H1 (cell line): Measurements from ENCODE around the gene COL10A1.

Experiments used
- ASH2L ChIP-seq: fragments of 200-600, 300-600 bp; sonication (generic); IDR thresholded peaks from one replicate; pipeline ENCODE4 v1.7.1; 2017; ENCODE audit warnings: low read length
- BACH1 ChIP-seq: IDR thresholded peaks from 2 replicates; pipeline ENCODE4 v1.6.1; 2012; ENCODE audit warnings: low read length, improper control_type of control experiment
- CTBP2 ChIP-seq: IDR thresholded peaks from 2 replicates; pipeline ENCODE4 v1.7.0; 2011; ENCODE audit warnings: borderline replicate concordance, mild to moderate bottlenecking, moderate library complexity, mixed read lengths, low read length; ENCODE audit not compliant: insufficient read depth, insufficient read length
- EZH2 ChIP-seq: fragments of 200-600 bp; sonication (generic); IDR thresholded peaks from 2 replicates; pipeline ENCODE4 v1.7.1; 2012; ENCODE audit warnings: low read depth, mild to moderate bottlenecking, moderate library complexity, low read length, inconsistent platforms; ENCODE audit not compliant: severe bottlenecking
- KDM1A ChIP-seq: fragments of 200-600, 300-600 bp; sonication (generic); IDR thresholded peaks from 2 replicates; pipeline ENCODE4 v1.7.1; 2016; ENCODE audit warnings: mild to moderate bottlenecking, low read length, borderline replicate concordance
- MAFK ChIP-seq: IDR thresholded peaks from 2 replicates; pipeline ENCODE4 v1.6.1; 2012; ENCODE audit warnings: low read depth, mild to moderate bottlenecking, improper control_type of control experiment, low read length
- POLR2A ChIP-seq, 2 experiments: IDR thresholded peaks; 1 replicate in 1 of 2; 2 replicates in 1 of 2; pipeline ENCODE4 v1.6.1; 2011; ENCODE audit warnings: low read depth in 2 of 2, low read length in 2 of 2, mild to moderate bottlenecking in 2 of 2; ENCODE audit errors: control extremely low read depth in 1 of 2
- RAD21 ChIP-seq, 2 experiments: IDR thresholded peaks in 1 of 2; conservative IDR thresholded peaks in 1 of 2; 2 replicates each; pipeline ENCODE4 v1.6.1; 2011; ENCODE audit warnings: low read depth in 2 of 2, low read length in 2 of 2, improper control_type of control experiment in 1 of 2, inconsistent platforms in 1 of 2, mild to moderate bottlenecking in 1 of 2, moderate library complexity in 1 of 2
- SP1 ChIP-seq: IDR thresholded peaks from 2 replicates; pipeline ENCODE4 v1.6.1; 2011; ENCODE audit warnings: low read depth, low read length
- SUZ12 ChIP-seq: fragments of 200-600 bp; sonication (generic); IDR thresholded peaks from 2 replicates; pipeline ENCODE4 v1.6.1; 2012; ENCODE audit warnings: mild to moderate bottlenecking, inconsistent platforms, low read length, moderate library complexity, mixed read lengths
- TAF1 ChIP-seq: IDR thresholded peaks from 2 replicates; pipeline ENCODE4 v1.6.1; 2011; ENCODE audit warnings: mild to moderate bottlenecking, low read depth, low read length
- TCF12 ChIP-seq: IDR thresholded peaks from 2 replicates; pipeline ENCODE4 v1.6.1; 2011; ENCODE audit warnings: low read depth, mild to moderate bottlenecking, low read length
- TF ChIP-seq, protein P1 (sequence below), 3 experiments: IDR thresholded peaks; 1 replicate in 2 of 3; 2 replicates in 1 of 3; pipeline versions ENCODE4 v1.5.1 to v1.6.1; 2011; ENCODE audit warnings: low read length in 3 of 3, mild to moderate bottlenecking in 3 of 3, inconsistent platforms in 2 of 3, low read depth in 1 of 3, moderate library complexity in 1 of 3; ENCODE audit not compliant: insufficient read depth in 1 of 3; ENCODE audit errors: control extremely low read depth in 1 of 3

DNA sequence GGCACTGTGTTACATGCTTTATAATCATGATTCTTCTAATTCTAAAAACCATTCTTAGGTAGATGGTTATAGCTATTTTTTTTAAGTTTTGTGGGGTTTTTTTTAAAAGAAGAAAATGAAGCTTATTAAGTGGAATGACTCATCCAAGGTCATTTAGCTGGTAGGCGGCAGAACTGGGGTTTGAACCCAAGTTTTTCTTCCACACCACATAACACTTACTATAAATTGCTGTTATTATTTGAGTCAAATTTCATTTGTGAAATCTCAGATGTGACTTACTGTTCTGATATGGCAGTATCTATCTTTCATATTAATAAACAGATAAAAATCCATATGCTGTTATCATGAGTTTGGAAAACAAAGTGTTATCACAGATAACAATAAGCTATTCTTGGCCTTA is 10.4 kb upstream of the COL10A1 start:
- TF ChIP-seq EZH2 (no peak), TCF12 (no peak), MAFK (no peak), SUZ12 (no peak), POLR2A (IDR thresholded peaks at IDR 0.05; ENCODE audit: control extremely low read depth in 1 of 2, low read depth in 2 of 2, low read length in 2 of 2) (no peak), BACH1 (no peak), CTBP2 (no peak), RAD21 (IDR thresholded peaks at IDR 0.05 in 1 of 2, conservative IDR thresholded peaks at IDR 0.05 in 1 of 2; ENCODE audit: low read depth in 2 of 2, low read length in 2 of 2) (no peak), SP1 (no peak), KDM1A (no peak), ASH2L (no peak), TAF1 (no peak)
- TF ChIP-seq, protein P1, sequence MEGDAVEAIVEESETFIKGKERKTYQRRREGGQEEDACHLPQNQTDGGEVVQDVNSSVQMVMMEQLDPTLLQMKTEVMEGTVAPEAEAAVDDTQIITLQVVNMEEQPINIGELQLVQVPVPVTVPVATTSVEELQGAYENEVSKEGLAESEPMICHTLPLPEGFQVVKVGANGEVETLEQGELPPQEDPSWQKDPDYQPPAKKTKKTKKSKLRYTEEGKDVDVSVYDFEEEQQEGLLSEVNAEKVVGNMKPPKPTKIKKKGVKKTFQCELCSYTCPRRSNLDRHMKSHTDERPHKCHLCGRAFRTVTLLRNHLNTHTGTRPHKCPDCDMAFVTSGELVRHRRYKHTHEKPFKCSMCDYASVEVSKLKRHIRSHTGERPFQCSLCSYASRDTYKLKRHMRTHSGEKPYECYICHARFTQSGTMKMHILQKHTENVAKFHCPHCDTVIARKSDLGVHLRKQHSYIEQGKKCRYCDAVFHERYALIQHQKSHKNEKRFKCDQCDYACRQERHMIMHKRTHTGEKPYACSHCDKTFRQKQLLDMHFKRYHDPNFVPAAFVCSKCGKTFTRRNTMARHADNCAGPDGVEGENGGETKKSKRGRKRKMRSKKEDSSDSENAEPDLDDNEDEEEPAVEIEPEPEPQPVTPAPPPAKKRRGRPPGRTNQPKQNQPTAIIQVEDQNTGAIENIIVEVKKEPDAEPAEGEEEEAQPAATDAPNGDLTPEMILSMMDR (IDR thresholded peaks at IDR 0.05; ENCODE audit: control extremely low read depth in 1 of 3, insufficient read depth in 1 of 3, low read depth in 1 of 3, low read length in 3 of 3), result no peak
